CD4-positive, alpha-beta T cell treated with Interleukin-4 for 4 hours (primary cell): ENCODE data around the gene MBOAT1.

Source experiments
- DNase-seq: peaks from one replicate; pipeline ENCODE4 v3.0.0-alpha.2; 2020

MBOAT1 gene

GRCh38 chr6:20233007-20233730, 20.9 kb upstream of the MBOAT1 start:
- no peak for DNase-seq

DNA sequence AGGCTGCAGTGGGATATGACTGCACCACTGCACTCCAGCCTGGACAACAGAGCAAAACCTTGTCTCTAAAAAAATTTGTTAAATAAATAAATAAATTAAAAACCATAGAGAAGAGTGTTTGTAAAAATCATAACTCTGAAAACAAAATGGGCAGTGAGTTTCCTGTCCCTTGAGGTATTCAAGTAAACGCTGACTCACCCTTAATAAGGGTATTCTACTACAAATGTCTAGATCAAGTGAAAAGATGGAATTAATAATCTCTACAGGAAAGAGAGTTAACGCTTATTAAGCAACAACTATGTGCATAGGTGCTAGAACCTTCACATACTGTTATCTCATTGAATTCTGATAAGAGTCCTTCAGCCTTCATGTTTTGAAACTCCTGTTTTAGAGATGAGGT, 19.9 kb upstream of the MBOAT1 start:
- DNase-seq: no peak

DNA sequence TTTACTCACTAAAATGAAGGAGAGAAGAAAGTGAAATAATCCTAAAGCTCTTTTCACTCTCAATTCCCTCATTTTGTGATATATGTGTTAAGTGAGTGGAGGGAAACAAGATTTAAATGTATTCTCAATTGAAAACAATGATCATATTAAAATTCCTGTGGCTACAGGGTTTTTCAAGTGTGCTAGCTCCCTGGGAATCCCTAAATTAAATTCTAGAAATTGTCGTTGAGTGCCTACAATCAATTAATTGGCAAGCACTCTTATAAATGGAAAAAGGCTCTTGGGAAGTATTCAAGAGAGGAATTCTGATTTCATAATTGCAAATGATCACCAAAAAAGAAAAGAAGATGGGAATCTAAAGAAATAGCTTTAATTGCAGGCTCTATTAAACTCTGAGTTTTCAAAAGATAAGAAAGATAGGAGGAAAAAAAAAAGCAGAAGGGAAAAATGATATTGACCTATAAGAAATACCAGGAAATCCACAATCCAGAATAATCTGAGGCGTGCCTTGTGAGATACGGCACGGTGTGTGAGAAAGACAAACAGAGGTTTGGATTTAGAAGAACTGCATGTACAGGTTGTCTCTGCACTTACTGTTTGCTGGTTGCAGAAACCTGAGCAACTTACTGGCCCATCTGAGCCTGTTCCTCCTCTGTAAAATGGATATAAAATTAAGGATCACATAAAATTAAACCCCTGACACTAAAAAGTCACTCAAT, 18.3 kb upstream of the MBOAT1 start:
- no peak for DNase-seq

DNA sequence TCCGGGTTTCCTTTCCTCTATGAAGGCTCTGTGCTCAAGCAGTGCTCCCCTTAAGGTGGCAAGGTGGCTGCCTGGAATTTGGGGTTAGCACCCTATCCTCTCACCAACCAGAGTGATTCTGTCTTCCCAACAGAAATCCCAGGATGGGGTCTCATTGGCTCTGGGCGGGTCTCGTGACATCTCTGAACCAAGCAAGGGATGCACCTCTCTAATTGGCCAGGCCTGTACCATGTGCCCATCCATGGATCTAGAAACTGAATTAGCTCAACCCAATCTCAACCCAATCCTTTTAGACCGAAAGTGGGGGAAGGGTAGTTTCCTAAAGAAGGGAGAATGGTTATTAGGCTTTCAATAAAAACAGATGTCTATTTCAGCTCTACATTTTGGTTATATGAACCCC, 17.6 kb upstream of the MBOAT1 start:
- no peak for DNase-seq

GRCh38 chr6:20227350-20227749, 15.1 kb upstream of the MBOAT1 start:
- no peak for DNase-seq

DNA sequence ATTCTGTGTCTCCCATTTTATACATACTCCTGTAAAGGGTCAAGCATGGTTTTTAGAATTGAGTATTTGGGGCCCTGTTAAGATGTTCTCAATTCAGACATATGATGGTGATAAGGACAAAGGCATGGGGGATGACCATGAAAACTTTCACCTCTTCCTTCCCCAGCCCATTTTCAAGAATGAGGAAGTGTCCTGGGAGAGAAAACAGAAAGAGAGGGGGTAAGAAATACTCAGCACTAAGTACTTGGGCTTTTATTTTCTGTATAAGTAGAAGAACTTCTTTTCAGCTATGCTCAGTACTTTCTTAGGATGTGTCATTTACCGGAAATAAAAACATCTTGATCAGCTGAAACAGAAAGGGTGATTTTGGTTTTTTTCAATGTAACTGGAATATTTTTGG, 10.9 kb upstream of the MBOAT1 start:
- DNase-seq: no peak

GRCh38 chr6:20221421-20221820, 9.2 kb upstream of the MBOAT1 start:
- DNase-seq: no peak

GRCh38 chr6:20220359-20220758, 8.1 kb upstream of the MBOAT1 start:
- DNase-seq: no peak

- no peak for DNase-seq
These were observed 5.6 kb upstream of the MBOAT1 start for GRCh38 chr6:20217891-20218290.

DNA sequence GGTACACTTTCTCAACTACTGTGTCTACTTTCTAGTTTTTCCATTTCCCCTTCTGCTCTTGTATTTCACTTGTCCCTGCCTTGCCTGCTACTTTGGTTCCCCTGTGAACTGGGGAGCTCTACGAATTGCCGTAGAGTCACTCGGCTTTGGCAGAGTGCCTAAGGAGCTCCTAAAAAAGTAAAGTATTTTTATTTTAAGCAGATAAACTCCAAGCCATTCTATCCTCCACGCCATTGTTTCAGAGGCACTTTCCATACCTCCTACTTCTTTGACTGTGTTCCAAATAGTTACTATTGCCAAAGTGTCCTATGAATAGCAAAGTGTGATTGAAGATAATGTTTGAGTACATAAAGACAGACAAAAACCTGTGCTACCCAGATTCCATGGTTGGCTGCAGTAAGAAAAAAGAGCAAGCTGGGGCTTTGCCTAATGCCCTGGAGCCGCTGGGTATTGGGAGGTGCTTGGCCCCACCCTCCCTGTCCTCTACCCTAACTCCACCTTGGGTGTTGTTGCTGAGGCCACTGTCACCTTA, 5.1 kb upstream of the MBOAT1 start:
- no peak for DNase-seq

- no peak for DNase-seq
These were observed 3.0 kb upstream of the MBOAT1 start for GRCh38 chr6:20215310-20215709.

GRCh38 chr6:20213271-20213798, 1.1 kb upstream of the MBOAT1 start:
- DNase-seq: no peak

DNA sequence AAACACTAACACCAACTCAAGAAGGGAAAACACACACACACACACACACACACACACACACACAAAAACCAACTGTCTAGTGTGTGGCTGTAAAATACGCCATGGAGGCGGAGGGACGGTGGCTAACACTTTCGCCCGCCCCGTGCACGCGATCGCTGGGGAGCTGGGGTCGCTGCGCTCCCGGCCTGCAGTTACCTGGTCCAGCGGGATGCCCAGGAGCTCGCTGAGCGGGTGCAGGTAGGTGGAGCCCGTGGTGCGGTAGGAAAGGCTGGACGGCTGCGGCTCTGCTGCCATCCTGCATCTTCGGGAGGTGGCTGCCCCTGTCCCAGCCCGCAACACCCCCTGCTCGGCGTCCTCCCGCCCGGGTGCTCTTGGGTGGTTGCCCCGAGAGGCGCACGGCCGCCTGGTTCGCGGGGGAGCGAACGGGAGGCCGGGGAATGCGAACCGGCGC, 303 bp downstream of the MBOAT1 start:
- peak; percentile 58 for DNase-seq

- DNase-seq: no peak
These were observed 980 bp downstream of the MBOAT1 start for GRCh38 chr6:20211037-20211940.

DNA sequence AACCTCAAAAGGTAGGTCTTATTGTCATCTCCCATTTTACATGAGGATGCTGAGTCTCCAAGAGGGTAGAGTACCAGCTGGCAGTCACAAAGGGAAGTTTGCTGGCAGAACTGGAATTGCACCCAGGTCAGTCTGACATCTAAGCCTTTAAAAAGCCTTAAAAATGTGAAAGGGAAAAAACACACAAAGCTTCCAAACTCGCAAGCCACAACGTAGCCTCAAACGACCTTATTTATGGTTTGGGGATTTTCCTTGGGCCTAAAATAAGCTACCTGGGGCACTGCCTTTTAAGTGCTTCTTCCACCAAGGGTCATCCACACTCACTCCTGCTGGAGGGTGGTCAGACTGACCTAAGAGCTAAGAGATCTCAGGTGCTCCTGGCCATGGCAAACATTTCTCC, 2.1 kb downstream of the MBOAT1 start:
- DNase-seq: no peak

- no peak for DNase-seq
These were observed 3.4 kb downstream of the MBOAT1 start for GRCh38 chr6:20208687-20209378.

- DNase-seq: no peak
These were observed 5.2 kb downstream of the MBOAT1 start for GRCh38 chr6:20207088-20207418.

GRCh38 chr6:20205722-20206161, 6.5 kb downstream of the MBOAT1 start:
- DNase-seq: no peak

DNA sequence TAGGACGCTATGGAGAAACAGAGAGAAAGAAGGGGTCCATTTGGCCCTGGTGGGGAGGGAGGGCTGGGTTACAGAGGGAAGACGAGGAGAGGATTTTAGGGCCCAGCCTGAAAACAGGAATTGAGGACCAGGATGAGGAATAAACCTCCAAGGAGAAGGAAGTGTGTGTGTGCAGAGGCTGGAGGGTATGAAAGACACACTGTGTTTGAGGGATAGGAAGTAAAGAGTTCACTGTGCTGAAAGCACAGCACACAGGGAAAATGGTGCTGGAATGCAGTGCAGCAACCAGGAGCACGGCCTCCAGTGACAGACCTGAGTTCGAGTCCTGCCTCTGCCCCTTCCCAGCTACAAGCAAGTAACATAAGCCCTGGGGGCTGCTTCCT, 7.8 kb downstream of the MBOAT1 start:
- DNase-seq: no peak

- DNase-seq: no peak
These were observed 8.4 kb downstream of the MBOAT1 start for GRCh38 chr6:20203561-20204511.

GRCh38 chr6:20202699-20203302, 9.5 kb downstream of the MBOAT1 start:
- DNase-seq: no peak
